ENCODE results near the gene ZNF385C.
"Not testable (repeated sequence)": the region's sequence is repeated elsewhere in the genome, so short reads cannot be mapped to it uniquely, and the experiment has no call there.

- not testable (repeated sequence) for TF ChIP-seq REST (IDR thresholded peaks at IDR 0.05; ENCODE audit: low read depth); SIN3A (IDR thresholded peaks at IDR 0.05; ENCODE audit: low read depth); EZH2 (IDR thresholded peaks at IDR 0.05); ZFX (IDR thresholded peaks at IDR 0.05); POLR2A (IDR thresholded peaks at IDR 0.05; ENCODE audit: borderline replicate concordance, extremely low read depth, insufficient read depth, insufficient read length); EGR1 (IDR thresholded peaks at IDR 0.05; ENCODE audit: low read depth); EZH2phosphoT487 (IDR thresholded peaks at IDR 0.05; ENCODE audit: borderline replicate concordance); POLR2AphosphoS5 (IDR thresholded peaks at IDR 0.05; ENCODE audit: low read depth, low read length); SRF (IDR thresholded peaks at IDR 0.05; ENCODE audit: low read depth); RAD21 (IDR thresholded peaks at IDR 0.05; ENCODE audit: low read depth)
- TF ChIP-seq, protein P1, sequence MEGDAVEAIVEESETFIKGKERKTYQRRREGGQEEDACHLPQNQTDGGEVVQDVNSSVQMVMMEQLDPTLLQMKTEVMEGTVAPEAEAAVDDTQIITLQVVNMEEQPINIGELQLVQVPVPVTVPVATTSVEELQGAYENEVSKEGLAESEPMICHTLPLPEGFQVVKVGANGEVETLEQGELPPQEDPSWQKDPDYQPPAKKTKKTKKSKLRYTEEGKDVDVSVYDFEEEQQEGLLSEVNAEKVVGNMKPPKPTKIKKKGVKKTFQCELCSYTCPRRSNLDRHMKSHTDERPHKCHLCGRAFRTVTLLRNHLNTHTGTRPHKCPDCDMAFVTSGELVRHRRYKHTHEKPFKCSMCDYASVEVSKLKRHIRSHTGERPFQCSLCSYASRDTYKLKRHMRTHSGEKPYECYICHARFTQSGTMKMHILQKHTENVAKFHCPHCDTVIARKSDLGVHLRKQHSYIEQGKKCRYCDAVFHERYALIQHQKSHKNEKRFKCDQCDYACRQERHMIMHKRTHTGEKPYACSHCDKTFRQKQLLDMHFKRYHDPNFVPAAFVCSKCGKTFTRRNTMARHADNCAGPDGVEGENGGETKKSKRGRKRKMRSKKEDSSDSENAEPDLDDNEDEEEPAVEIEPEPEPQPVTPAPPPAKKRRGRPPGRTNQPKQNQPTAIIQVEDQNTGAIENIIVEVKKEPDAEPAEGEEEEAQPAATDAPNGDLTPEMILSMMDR (IDR thresholded peaks at IDR 0.05 in 2 of 3, conservative IDR thresholded peaks at IDR 0.05 in 1 of 3; ENCODE audit: borderline replicate concordance in 1 of 3, insufficient read depth in 1 of 3, low read depth in 2 of 3, low read length in 2 of 3) = not testable (repeated sequence)
- TF ChIP-seq, protein P2, sequence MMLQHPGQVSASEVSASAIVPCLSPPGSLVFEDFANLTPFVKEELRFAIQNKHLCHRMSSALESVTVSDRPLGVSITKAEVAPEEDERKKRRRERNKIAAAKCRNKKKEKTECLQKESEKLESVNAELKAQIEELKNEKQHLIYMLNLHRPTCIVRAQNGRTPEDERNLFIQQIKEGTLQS (IDR thresholded peaks at IDR 0.05) = not testable (repeated sequence)
- TF ChIP-seq, protein P3, sequence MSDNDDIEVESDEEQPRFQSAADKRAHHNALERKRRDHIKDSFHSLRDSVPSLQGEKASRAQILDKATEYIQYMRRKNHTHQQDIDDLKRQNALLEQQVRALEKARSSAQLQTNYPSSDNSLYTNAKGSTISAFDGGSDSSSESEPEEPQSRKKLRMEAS (IDR thresholded peaks at IDR 0.05) = not testable (repeated sequence)
These were observed 42.4 kb upstream of the ZNF385C start for GRCh38 chr17:42140690-42141089.
